Karpas-422 (cell line): Measurements from ENCODE around the gene IQGAP1. TPM values are rescaled to one million over a fixed set of nuclear protein-coding genes. Genes with fewer than 3 reads are reported as not detected.

Experiments
- DNase-seq: peaks from one replicate; pipeline ENCODE4 v3.0.0-alpha.2; 2015
- H2AFZ ChIP-seq: fragments of 200-600 bp; sonication (generic); 2 replicates; pipeline ENCODE4 v1.6.1; 2014; ENCODE audit warnings: antibody characterized with exemption, low read length, mixed read lengths
- H3K27ac ChIP-seq: fragments of 200-600 bp; sonication (generic); 2 replicates; pipeline ENCODE4 v1.5.1; 2014; ENCODE audit warnings: mild to moderate bottlenecking, low read length, moderate library complexity
- H3K27me3 ChIP-seq: fragments of 200-600 bp; sonication (generic); 2 replicates; pipeline ENCODE4 v1.6.1; 2014; ENCODE audit warnings: low read length, mixed read lengths
- H3K36me3 ChIP-seq: fragments of 200-600 bp; sonication (generic); 2 replicates; pipeline ENCODE4 v1.6.1; 2014; ENCODE audit warnings: low read length, mixed read lengths; ENCODE audit not compliant: insufficient read depth
- H3K4me1 ChIP-seq: fragments of 200-600 bp; sonication (generic); 2 replicates; pipeline ENCODE4 v1.6.1; 2014; ENCODE audit warnings: mild to moderate bottlenecking, low read length, mixed read lengths
- H3K4me2 ChIP-seq: fragments of 200-600 bp; sonication (generic); 2 replicates; pipeline ENCODE4 v1.6.1; 2014; ENCODE audit warnings: low read length, low read depth, mild to moderate bottlenecking; ENCODE audit not compliant: poor library complexity, severe bottlenecking
- H3K4me3 ChIP-seq: fragments of 200-600 bp; sonication (generic); 2 replicates; pipeline ENCODE4 v1.5.1; 2014; ENCODE audit warnings: mild to moderate bottlenecking, antibody characterized with exemption, low read length, mixed read lengths
- H3K79me2 ChIP-seq: fragments of 200-600 bp; sonication (generic); 2 replicates; pipeline ENCODE4 v1.6.1; 2014; ENCODE audit warnings: mild to moderate bottlenecking, low read length, mixed read lengths
- H3K9ac ChIP-seq: fragments of 200-600 bp; sonication (generic); 2 replicates; pipeline ENCODE4 v1.6.0; 2014; ENCODE audit warnings: low read length
- H3K9me2 ChIP-seq: fragments of 200-600 bp; sonication (generic), shearing (Covaris generic); replicated peaks from 2 replicates; pipeline ENCODE4 v1.6.0; 2014; ENCODE audit warnings: mild to moderate bottlenecking, low read length, moderate library complexity; ENCODE audit not compliant: insufficient read depth
- H3K9me3 ChIP-seq: fragments of 300-700, 200-600 bp; sonication (generic); 2 replicates; pipeline ENCODE4 v1.6.1; 2014; ENCODE audit warnings: low read length, mixed read lengths
- H4K20me1 ChIP-seq: fragments of 200-600 bp; sonication (generic); 2 replicates; pipeline ENCODE4 v1.6.1; 2014; ENCODE audit warnings: mild to moderate bottlenecking, antibody characterized with exemption, low read length, low read depth; ENCODE audit not compliant: insufficient read depth
- total RNA-seq: library from RNA; depleted of rRNA; stranded (reverse); fragments of >200 nt; shearing (Covaris generic); gene quantifications from 2 replicates; pipeline ENCODE4 v1.2.3, GENCODE V29; 2014; ENCODE audit warnings: low replicate concordance

IQGAP1 gene
- total RNA-seq, 1 experiment from 2014 or later: 122 TPM

- Histone ChIP-seq H3K79me2 (no peaks in the 10 kb centered on the region), H3K36me3 (no peaks in the 10 kb centered on the region), H3K9ac (no peak overlapping the region), H4K20me1 (no peaks in the 10 kb centered on the region), H2AFZ (no peak overlapping the region), H3K27ac (no peak overlapping the region), H3K9me2 (no peaks in the 10 kb centered on the region), H3K27me3 (no peaks in the 10 kb centered on the region), H3K4me1 (peaks cover 15% of the 10 kb centered on the region), H3K4me2 (no peak overlapping the region), H3K9me3 (no peaks in the 10 kb centered on the region), H3K4me3 (no peak overlapping the region)
- no peak for DNase-seq
These were observed 39.6 kb upstream of the IQGAP1 start for GRCh38 chr15:90348456-90348855.

GRCh38 chr15:90349072-90349471, 39.0 kb upstream of the IQGAP1 start:
- H3K4me1 ChIP-seq: peaks cover 10% of the 10 kb centered on the region
- H3K4me3 ChIP-seq: no peak overlapping the region
- no peak overlapping the region for H3K4me2 ChIP-seq
- no peak overlapping the region for H3K9ac ChIP-seq
- no peak overlapping the region for H2AFZ ChIP-seq
- no peak overlapping the region for H3K27ac ChIP-seq
- H3K9me3 ChIP-seq: no peaks in the 10 kb centered on the region
- H3K27me3 ChIP-seq: no peaks in the 10 kb centered on the region
- H4K20me1 ChIP-seq: no peaks in the 10 kb centered on the region
- no peaks in the 10 kb centered on the region for H3K79me2 ChIP-seq
- no peaks in the 10 kb centered on the region for H3K36me3 ChIP-seq
- DNase-seq: no peak
- H3K9me2 ChIP-seq: no peaks in the 10 kb centered on the region

DNA sequence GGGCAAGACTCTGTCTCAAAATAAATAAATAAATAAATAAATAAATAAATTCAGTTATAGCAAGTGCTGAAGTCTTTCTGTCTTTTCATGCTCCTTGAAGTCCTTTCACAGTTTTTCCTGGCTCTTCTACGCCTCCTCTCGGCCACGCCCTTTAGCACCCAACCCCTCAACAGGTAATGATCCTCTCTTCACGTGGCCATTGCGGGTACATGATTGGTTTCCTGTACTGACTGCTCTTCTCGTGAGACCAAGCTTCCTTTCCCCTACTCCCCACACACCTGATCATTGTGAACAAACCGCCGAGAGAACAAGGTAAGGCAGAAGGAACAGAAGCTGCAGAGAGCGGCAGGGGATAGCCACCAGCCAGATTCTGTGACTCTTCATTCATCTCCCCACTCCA, 38.2 kb upstream of the IQGAP1 start:
- DNase-seq: no peak
- Histone ChIP-seq H3K4me3 (no peak overlapping the region), H3K27me3 (no peaks in the 10 kb centered on the region), H4K20me1 (no peaks in the 10 kb centered on the region), H3K4me2 (no peak overlapping the region), H2AFZ (no peak overlapping the region), H3K79me2 (no peaks in the 10 kb centered on the region), H3K9me2 (no peaks in the 10 kb centered on the region), H3K9me3 (no peaks in the 10 kb centered on the region), H3K4me1 (peaks cover 8% of the 10 kb centered on the region), H3K9ac (no peak overlapping the region), H3K27ac (no peak overlapping the region), H3K36me3 (no peaks in the 10 kb centered on the region)

- no peak overlapping the region for H3K9ac ChIP-seq
- no peaks in the 10 kb centered on the region for H3K27me3 ChIP-seq
- H3K4me3 ChIP-seq: peak overlapping the region; percentile 84; the same call in 1 of the 2 replicates
These were observed 36.4 kb upstream of the IQGAP1 start for GRCh38 chr15:90351479-90352106.

DNA sequence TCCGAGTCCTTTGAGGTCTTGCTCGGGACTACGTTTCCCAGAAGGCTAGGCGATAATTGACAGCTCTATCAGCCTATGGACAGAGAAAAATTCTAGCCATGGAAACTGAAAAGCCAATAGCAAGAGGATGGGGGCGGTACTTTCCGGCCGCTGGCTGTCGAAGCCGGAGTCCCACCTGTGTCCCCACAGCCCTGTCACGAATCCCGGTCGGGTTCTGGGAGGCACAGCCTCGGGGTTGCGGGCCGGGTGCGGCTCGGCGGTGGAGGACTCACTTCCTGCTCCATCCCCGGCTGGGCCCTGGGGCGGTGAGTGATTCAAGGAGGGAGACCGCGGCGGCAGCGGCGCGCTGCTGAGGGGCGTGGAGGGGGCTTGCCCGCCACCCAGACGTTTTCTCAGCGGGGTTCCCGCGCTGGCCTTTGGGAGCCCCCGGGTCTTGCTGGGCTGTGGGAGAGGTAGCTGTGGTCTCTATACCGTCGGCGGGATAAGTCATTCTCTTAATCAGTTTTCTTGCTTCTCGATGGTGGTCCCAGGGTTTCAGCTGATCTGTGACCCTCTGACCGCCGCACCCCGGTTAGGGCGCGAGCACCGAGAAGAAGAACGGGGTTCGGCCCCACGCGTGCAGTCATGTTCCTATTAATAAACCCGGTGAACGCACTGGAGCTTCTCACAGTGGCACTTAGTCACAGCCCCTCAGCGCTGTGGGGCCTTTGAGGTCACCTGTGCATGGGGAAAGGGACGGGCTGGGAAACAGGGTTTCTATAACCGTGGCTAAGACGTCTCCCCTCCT, 35.7 kb upstream of the IQGAP1 start, which contains the start of gene ZNF774:
TSS of gene ZNF774 (plus strand) at position 178 of the 787 bp plus-strand sequence. CDS start 2,377 bp downstream, outside the sequence.
- no peaks in the 10 kb centered on the region for H3K79me2 ChIP-seq
- H3K4me3 ChIP-seq: peak within 1 kb of the TSS; percentile 84
- H3K9me2 ChIP-seq: no peaks in the 10 kb centered on the region
- no peak within 1 kb of the TSS for H3K27ac ChIP-seq
- H3K4me1 ChIP-seq: peaks cover 8% of the 10 kb centered on the region
- H2AFZ ChIP-seq: peak within 1 kb of the TSS; percentile 94
- H4K20me1 ChIP-seq: no peaks in the 10 kb centered on the region
- H3K27me3 ChIP-seq: no peaks in the 10 kb centered on the region
- no peaks in the 10 kb centered on the region for H3K36me3 ChIP-seq
- H3K4me2 ChIP-seq: peak within 1 kb of the TSS; percentile 88
- H3K9me3 ChIP-seq: no peaks in the 10 kb centered on the region
- peak within 1 kb of the TSS; percentile 73 for H3K9ac ChIP-seq
- peak; percentile 98 for DNase-seq

More at GRCh38 chr15:90351479-90352106, 36.4 kb upstream of the IQGAP1 start:
- no peak overlapping the region for H3K27ac ChIP-seq
- H3K9me2 ChIP-seq: no peaks in the 10 kb centered on the region
- no peaks in the 10 kb centered on the region for H3K9me3 ChIP-seq
- peak overlapping the region; percentile 44; the same call in 1 of the 2 replicates for H2AFZ ChIP-seq
- H3K36me3 ChIP-seq: no peaks in the 10 kb centered on the region
- H3K4me1 ChIP-seq: peaks cover 8% of the 10 kb centered on the region
- H3K4me2 ChIP-seq: peak overlapping the region; percentile 88
- DNase-seq: peak; percentile 16
- no peaks in the 10 kb centered on the region for H4K20me1 ChIP-seq
- no peaks in the 10 kb centered on the region for H3K79me2 ChIP-seq

GRCh38 chr15:90354986-90355385, 33.1 kb upstream of the IQGAP1 start:
- Histone ChIP-seq H3K27me3 (no peaks in the 10 kb centered on the region), H4K20me1 (no peaks in the 10 kb centered on the region), H3K4me3 (no peak overlapping the region), H3K79me2 (no peaks in the 10 kb centered on the region), H3K4me2 (no peak overlapping the region), H3K9me2 (no peaks in the 10 kb centered on the region), H2AFZ (no peak overlapping the region), H3K27ac (no peak overlapping the region), H3K4me1 (peaks cover 8% of the 10 kb centered on the region), H3K36me3 (no peaks in the 10 kb centered on the region), H3K9me3 (no peaks in the 10 kb centered on the region), H3K9ac (no peak overlapping the region)
- no peak for DNase-seq

DNA sequence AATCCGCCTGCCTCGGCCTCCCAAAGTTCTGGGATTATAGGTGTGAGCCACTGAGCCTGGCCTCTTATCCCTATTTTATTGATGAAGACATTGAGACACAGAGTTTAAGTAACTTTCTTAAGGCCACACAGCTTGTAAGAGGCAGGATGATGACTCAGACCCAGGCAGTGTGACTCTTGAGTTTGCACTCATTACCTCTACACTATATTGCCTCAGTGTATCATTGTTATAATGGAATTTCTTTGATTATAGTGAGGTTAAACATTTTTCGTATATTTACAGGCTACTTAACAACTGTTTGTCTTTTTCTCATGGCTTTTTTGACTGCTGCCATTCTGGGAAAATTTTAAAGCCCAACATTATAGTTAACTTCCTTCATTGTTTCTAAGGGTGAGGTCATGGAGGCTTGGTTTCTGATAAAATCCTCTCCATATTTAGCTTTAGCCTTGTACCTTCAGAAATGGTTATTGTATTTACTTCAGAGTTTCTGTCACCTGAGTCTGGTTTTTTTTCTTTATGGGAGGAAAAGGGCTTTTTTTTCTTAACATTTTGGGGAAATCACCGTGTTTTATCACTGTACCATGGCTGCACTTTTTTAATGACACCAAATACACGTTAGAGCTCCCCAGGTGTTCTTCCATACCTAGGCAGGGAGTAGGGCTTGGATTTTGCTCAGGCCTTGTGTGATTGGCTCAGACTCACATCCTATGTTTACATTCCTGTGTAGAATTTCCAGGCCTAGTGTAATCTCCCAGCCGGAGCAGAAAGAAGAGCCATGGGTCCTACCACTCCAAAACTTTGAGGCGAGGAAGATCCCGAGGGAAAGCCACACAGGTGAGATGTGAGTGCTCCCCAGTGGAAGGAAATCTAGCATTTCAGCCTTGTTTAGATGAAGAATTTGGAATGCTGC, 29.7 kb upstream of the IQGAP1 start:
- no peaks in the 10 kb centered on the region for H3K9me2 ChIP-seq
- no peaks in the 10 kb centered on the region for H3K27me3 ChIP-seq
- no peak overlapping the region for H3K9ac ChIP-seq
- H2AFZ ChIP-seq: no peak overlapping the region
- H3K4me3 ChIP-seq: no peak overlapping the region
- DNase-seq: peak; percentile 29
- H3K9me3 ChIP-seq: no peaks in the 10 kb centered on the region
- H4K20me1 ChIP-seq: no peaks in the 10 kb centered on the region
- H3K79me2 ChIP-seq: no peaks in the 10 kb centered on the region
- no peak overlapping the region for H3K27ac ChIP-seq
- no peaks in the 10 kb centered on the region for H3K36me3 ChIP-seq
- no peak overlapping the region for H3K4me2 ChIP-seq
- no peaks in the 10 kb centered on the region for H3K4me1 ChIP-seq

- Histone ChIP-seq H3K27ac (no peak overlapping the region), H3K4me1 (no peaks in the 10 kb centered on the region), H3K9me2 (no peaks in the 10 kb centered on the region), H3K4me2 (no peak overlapping the region), H4K20me1 (no peaks in the 10 kb centered on the region), H3K36me3 (no peaks in the 10 kb centered on the region), H3K9ac (no peak overlapping the region), H3K9me3 (no peaks in the 10 kb centered on the region), H3K4me3 (no peak overlapping the region), H2AFZ (no peak overlapping the region), H3K27me3 (no peaks in the 10 kb centered on the region), H3K79me2 (no peaks in the 10 kb centered on the region)
- DNase-seq: no peak
These were observed 27.3 kb upstream of the IQGAP1 start for GRCh38 chr15:90360746-90361145.
